Psoas muscle (tissue), 8 donors: ENCODE measurements around the gene CCDC57. TPM values are rescaled to one million over a fixed set of nuclear protein-coding genes. Genes with fewer than 3 reads are reported as not detected.

Source experiments
- ATAC-seq, 4 donors: fragments of 200-7000 bp; cut with Tn5 transposase; one replicate each; pipeline ENCODE4 v1.9.1; 2020; ENCODE audit warnings: moderate library complexity in 3 of 4, mild to moderate bottlenecking in 2 of 4
- DNase-seq, 2 donors: peaks; one replicate each; pipeline ENCODE4 v3.0.0-alpha.2; 2020
- H3K27ac ChIP-seq: fragments of 200-600 bp; one replicate; pipeline ENCODE4 v1.8.0; 2022
- H3K27me3 ChIP-seq, 3 donors: fragments of 200-600 bp in 1 of 3; one replicate each; pipeline versions ENCODE4 v1.6.1 to v1.8.0; 2013 to 2022; ENCODE audit warnings: low read length in 2 of 3, mild to moderate bottlenecking in 2 of 3, moderate library complexity in 1 of 3; ENCODE audit not compliant: insufficient read depth in 3 of 3
- H3K36me3 ChIP-seq, 2 donors: fragments of 200-600 bp in 1 of 2; one replicate each; pipeline versions ENCODE4 v1.6.1 to v1.8.0; 2013 to 2022; ENCODE audit warnings: low read depth in 1 of 2, mild to moderate bottlenecking in 1 of 2, moderate library complexity in 1 of 2; ENCODE audit not compliant: insufficient read depth in 1 of 2
- H3K4me1 ChIP-seq: fragments of 200-600 bp; one replicate; pipeline ENCODE4 v1.8.0; 2022
- H3K4me3 ChIP-seq: fragments of 200-600 bp; one replicate; pipeline ENCODE4 v1.8.0; 2022; ENCODE audit warnings: mild to moderate bottlenecking
- H3K9me3 ChIP-seq: fragments of 200-600 bp; one replicate; pipeline ENCODE4 v1.8.0; 2022
- CTCF ChIP-seq: fragments of 200-600 bp; IDR thresholded peaks from one replicate; pipeline ENCODE4 v1.8.0; 2022; ENCODE audit warnings: antibody characterized with exemption
- WGBS, 3 donors: extraction: QIAGEN DNeasy Blood & Tissue Kit; methylation state at CpG; one replicate each; pipeline versions ENCODE4 v1.1.6 to v1.1.7; 2013; 5-methylcytosine and 5-hydroxymethylcytosine counted together
- intact Hi-C, 2 donors: fragments of 100-400 bp; cut with DNase I; formaldehyde crosslinking; loops; one replicate each; pipeline versions ENCODE4 v1.11.0 to v1.14.2; 2022
- polyA plus RNA-seq, 3 donors: library from polyadenylated mRNA; stranded (reverse); fragments of 200-250 nt; gene quantifications; one replicate each; pipeline ENCODE4 v1.2.3, GENCODE V29; 2013
- total RNA-seq, 4 donors: library from RNA; stranded (reverse); fragmentation: NEBNext Ultra II Directional in 2 of 4; extraction: Animal tissue kit (Norgen Biotek cat#: 25700) in 2 of 4; gene quantifications; one replicate each; pipeline versions ENCODE4 v1.2.1 to v1.2.4, GENCODE V29; 2021 to 2023
- donor health status: healthy with polysubstance abuse.
- donor health status: DM: no; HTN: no; CAD: no; lungs with moderate emphysema.
- donor health status: Bipolar disorder and iron deficiency.
- donor health status: healthy.
- donor health status: DM: yes; HTN: yes; CAD: no.
- donor health status: DM: no; HTN: no; CAD: no.
- donor health status: DM: no; HTN: no; CAD: no.
- donor health status: DM: yes; HTN: yes; CAD: no.

CCDC57 gene
- total and polyA plus RNA-seq, 7 donors, result 7.2 to 15.3 (median 11.1) TPM

- intact Hi-C loops, result no loop called here
- Histone ChIP-seq H3K4me1 (no peaks in the 10 kb centered on the region), H3K4me3 (no peak overlapping the region), H3K27me3 (no peaks in the 10 kb centered on the region), H3K36me3 (peaks cover 0 to 10% of the 10 kb centered on the region in 2 donors), H3K27ac (no peak overlapping the region), H3K9me3 (no peaks in the 10 kb centered on the region)
- no peak for TF ChIP-seq CTCF
- DNase-seq, result no peak
- ATAC-seq, result no peak
- WGBS, 3 donors, result 93 to 98% (median 95%) methylated on average over 10 of the region's 10 CpGs
These were observed 98.2 kb downstream of the CCDC57 start for GRCh38 chr17:82114447-82114846.

- H3K27me3 ChIP-seq, result no peaks in the 10 kb centered on the region
- H3K4me3 ChIP-seq, result no peak overlapping the region
- intact Hi-C loops, result no loop called here
- H3K27ac ChIP-seq, result no peak overlapping the region
- WGBS, 3 donors, result 89 to 93% (median 93%) methylated on average over 13 of the region's 13 CpGs
- H3K36me3 ChIP-seq, result peaks cover 0 to 10% of the 10 kb centered on the region in 2 donors
- no peak for ATAC-seq
- no peaks in the 10 kb centered on the region for H3K4me1 ChIP-seq
- H3K9me3 ChIP-seq, result no peaks in the 10 kb centered on the region
- TF ChIP-seq CTCF, result no peak
- DNase-seq, result no peak
These were observed 98.7 kb downstream of the CCDC57 start for GRCh38 chr17:82113941-82114340.

GRCh38 chr17:82113422-82113821 is 99.2 kb downstream of the CCDC57 start:
- H3K27me3 ChIP-seq, result no peaks in the 10 kb centered on the region
- no peaks in the 10 kb centered on the region for H3K9me3 ChIP-seq
- H3K4me3 ChIP-seq, result no peak overlapping the region
- H3K36me3 ChIP-seq, result peaks cover 0 to 10% of the 10 kb centered on the region in 2 donors
- no peak overlapping the region for H3K27ac ChIP-seq
- H3K4me1 ChIP-seq, result no peaks in the 10 kb centered on the region
- DNase-seq (no peak), ATAC-seq (no peak)
- TF ChIP-seq CTCF, result no peak
- WGBS, 3 donors, result 86 to 89% (median 89%) methylated on average over 9 of the region's 9 CpGs
- intact Hi-C loops, result no loop called here

GRCh38 chr17:82112914-82113311 is 99.7 kb downstream of the CCDC57 start:
- ATAC-seq (no peak), DNase-seq (no peak)
- Histone ChIP-seq H3K27ac (no peak overlapping the region), H3K4me3 (no peak overlapping the region), H3K27me3 (no peaks in the 10 kb centered on the region), H3K4me1 (peaks cover under 1% of the 10 kb centered on the region), H3K9me3 (no peaks in the 10 kb centered on the region), H3K36me3 (peaks cover 0 to 10% of the 10 kb centered on the region in 2 donors)
- intact Hi-C loops, result no loop called here
- no peak for TF ChIP-seq CTCF
- 89 to 97% (median 93%) methylated on average over 6 of the region's 6 CpGs for WGBS, 3 donors

GRCh38 chr17:82112181-82112913 is 100.3 kb downstream of the CCDC57 start:
- peaks cover 5% of the 10 kb centered on the region for H3K4me1 ChIP-seq
- H3K4me3 ChIP-seq, result no peak overlapping the region
- H3K27me3 ChIP-seq, result no peaks in the 10 kb centered on the region
- intact Hi-C loops, result no loop called here
- DNase-seq (no peak), ATAC-seq (no peak)
- no peak for TF ChIP-seq CTCF
- no peak overlapping the region for H3K27ac ChIP-seq
- no peaks in the 10 kb centered on the region for H3K9me3 ChIP-seq
- 93 to 97% (median 95%) methylated on average over 18 of the region's 18 CpGs for WGBS, 3 donors
- H3K36me3 ChIP-seq, result peaks cover 0 to 10% of the 10 kb centered on the region in 2 donors
